ENCODE measurements around the gene MEIS2.

- TF ChIP-seq POLR2A (IDR thresholded peaks at IDR 0.05; ENCODE audit: extremely low read depth, insufficient read length) (no peak), MAX (IDR thresholded peaks at IDR 0.05; ENCODE audit: low read depth, low read length) (no peak), MYC (IDR thresholded peaks at IDR 0.05; ENCODE audit: low read depth, low read length) (no peak)
- TF ChIP-seq, protein P1, sequence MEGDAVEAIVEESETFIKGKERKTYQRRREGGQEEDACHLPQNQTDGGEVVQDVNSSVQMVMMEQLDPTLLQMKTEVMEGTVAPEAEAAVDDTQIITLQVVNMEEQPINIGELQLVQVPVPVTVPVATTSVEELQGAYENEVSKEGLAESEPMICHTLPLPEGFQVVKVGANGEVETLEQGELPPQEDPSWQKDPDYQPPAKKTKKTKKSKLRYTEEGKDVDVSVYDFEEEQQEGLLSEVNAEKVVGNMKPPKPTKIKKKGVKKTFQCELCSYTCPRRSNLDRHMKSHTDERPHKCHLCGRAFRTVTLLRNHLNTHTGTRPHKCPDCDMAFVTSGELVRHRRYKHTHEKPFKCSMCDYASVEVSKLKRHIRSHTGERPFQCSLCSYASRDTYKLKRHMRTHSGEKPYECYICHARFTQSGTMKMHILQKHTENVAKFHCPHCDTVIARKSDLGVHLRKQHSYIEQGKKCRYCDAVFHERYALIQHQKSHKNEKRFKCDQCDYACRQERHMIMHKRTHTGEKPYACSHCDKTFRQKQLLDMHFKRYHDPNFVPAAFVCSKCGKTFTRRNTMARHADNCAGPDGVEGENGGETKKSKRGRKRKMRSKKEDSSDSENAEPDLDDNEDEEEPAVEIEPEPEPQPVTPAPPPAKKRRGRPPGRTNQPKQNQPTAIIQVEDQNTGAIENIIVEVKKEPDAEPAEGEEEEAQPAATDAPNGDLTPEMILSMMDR (IDR thresholded peaks at IDR 0.05; ENCODE audit: low read depth, low read length) = no peak
These were observed 85.3 kb downstream of the MEIS2 start for GRCh38 chr15:37015035-37015434.

Measured in NB4 (cell line).